OCI-LY1 (cell line): ENCODE results near the gene RBMS3.

ENCODE experiments used
- CTCF ChIP-seq: fragments of 200-600 bp; sonication (generic), shearing (Covaris generic); IDR thresholded peaks from 2 replicates; pipeline ENCODE4 v1.5.1; 2017; ENCODE audit warnings: mild to moderate bottlenecking, antibody characterized with exemption, low read length, moderate library complexity, mixed read lengths
- EZH2 ChIP-seq: fragments of 200-600 bp; sonication (generic), shearing (Covaris generic); IDR thresholded peaks from 2 replicates; pipeline ENCODE4 v1.8.0; 2017; ENCODE audit warnings: borderline replicate concordance, mixed run types, mild to moderate bottlenecking, antibody characterized with exemption, low read length, moderate library complexity, mixed read lengths

DNA sequence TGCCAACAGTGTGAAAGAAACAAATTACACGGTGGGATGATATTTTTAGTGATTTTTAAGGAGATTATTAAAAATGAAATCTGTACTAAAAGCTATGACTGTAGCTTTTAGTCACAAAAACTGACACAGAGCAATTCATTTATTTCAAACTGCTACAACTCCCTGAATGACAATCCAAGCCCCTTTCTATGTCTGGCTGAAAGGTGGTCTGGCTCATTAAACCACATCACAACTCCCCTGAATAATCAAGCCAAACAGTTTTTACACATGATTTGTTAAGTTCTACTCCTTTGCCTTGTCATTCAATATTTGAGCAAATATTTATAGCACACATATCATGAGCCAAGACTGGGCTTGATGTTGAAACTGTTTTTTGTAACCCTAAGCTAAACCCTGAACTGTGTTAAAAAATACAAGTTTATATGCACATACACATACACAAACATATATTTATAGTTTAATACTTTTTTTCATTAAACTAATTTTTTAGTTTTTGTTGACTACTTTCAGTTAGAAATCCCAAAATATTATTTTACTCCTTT is 125.5 kb downstream of the RBMS3 start:
- TF ChIP-seq CTCF (no peak), EZH2 (no peak)
